ENCODE data around the gene IFT80. TPM values are rescaled to one million over a fixed set of nuclear protein-coding genes. Genes with fewer than 3 reads are reported as not detected.

The IFT80 gene
- total RNA-seq, 1 donor from 2014 or later, result 10.9 TPM

DNA sequence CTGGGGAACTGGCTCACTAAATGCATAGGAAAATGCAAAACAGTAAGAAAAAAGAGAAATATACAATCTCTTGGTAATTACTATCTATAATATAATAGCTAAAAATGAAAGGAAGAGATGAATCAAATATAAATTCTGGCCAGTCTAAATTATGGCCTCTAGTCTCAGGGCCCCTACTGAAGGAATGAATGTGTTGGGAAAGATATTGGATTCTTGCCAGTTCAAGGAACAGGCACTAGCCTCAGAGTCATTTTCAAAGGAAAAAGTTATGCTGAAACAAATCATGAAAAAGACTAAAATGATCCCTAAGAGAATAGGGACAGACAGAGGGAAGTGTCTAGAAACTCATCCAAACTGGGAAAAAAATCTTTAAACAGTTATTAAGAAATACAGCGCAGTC is 111.4 kb downstream of the IFT80 start:
- Histone ChIP-seq H3K4me1 (no peaks in the 10 kb centered on the region), H3K36me3 (peaks cover 6% of the 10 kb centered on the region), H3K9me3 (replicated peaks) (no peaks in the 10 kb centered on the region), H3K27me3 (ENCODE audit: low read depth) (no peaks in the 10 kb centered on the region), H3K4me3 (no peak overlapping the region), H3K27ac (replicated peaks) (no peak overlapping the region)
- TF ChIP-seq, protein P1, sequence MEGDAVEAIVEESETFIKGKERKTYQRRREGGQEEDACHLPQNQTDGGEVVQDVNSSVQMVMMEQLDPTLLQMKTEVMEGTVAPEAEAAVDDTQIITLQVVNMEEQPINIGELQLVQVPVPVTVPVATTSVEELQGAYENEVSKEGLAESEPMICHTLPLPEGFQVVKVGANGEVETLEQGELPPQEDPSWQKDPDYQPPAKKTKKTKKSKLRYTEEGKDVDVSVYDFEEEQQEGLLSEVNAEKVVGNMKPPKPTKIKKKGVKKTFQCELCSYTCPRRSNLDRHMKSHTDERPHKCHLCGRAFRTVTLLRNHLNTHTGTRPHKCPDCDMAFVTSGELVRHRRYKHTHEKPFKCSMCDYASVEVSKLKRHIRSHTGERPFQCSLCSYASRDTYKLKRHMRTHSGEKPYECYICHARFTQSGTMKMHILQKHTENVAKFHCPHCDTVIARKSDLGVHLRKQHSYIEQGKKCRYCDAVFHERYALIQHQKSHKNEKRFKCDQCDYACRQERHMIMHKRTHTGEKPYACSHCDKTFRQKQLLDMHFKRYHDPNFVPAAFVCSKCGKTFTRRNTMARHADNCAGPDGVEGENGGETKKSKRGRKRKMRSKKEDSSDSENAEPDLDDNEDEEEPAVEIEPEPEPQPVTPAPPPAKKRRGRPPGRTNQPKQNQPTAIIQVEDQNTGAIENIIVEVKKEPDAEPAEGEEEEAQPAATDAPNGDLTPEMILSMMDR (IDR thresholded peaks at IDR 0.05; ENCODE audit: borderline replicate concordance), result no peak
- no peak for DNase-seq
- intact Hi-C loops (cut with micrococcal nuclease), result no loop called here

- Histone ChIP-seq H3K27ac (replicated peaks) (no peak overlapping the region), H3K36me3 (peaks cover 13% of the 10 kb centered on the region), H3K4me3 (no peak overlapping the region), H3K9me3 (replicated peaks) (no peaks in the 10 kb centered on the region), H3K4me1 (no peaks in the 10 kb centered on the region), H3K27me3 (ENCODE audit: low read depth) (no peaks in the 10 kb centered on the region)
- TF ChIP-seq, protein P1 (IDR thresholded peaks at IDR 0.05; ENCODE audit: borderline replicate concordance), result no peak
- DNase-seq, result no peak
- intact Hi-C loops (cut with micrococcal nuclease), result no loop called here
These were observed 112.8 kb downstream of the IFT80 start for GRCh38 chr3:160286231-160286630.

DNA sequence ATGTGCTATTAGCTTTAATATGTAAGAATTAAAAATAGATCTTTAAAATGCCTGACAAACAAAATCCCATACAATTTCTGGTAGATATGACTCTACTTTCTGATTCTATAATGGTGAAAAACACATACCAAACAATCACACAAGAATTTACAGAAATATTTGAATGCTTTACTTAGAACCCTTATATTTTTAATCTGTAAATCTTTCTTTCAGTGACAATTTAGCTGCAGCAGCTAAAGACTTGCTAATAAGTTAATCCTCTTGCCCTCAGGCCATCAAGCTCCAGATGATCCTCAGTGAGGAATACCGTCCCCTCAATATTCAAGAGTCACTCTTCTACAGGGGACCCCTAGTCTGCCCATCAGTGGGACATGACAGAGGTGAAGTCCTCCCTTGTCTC is 118.2 kb downstream of the IFT80 start:
- intact Hi-C loops (cut with micrococcal nuclease), result no loop called here
- H3K4me3 ChIP-seq, result no peak overlapping the region
- H3K9me3 ChIP-seq (replicated peaks), result no peaks in the 10 kb centered on the region
- no peak for DNase-seq
- TF ChIP-seq, protein P1 (IDR thresholded peaks at IDR 0.05; ENCODE audit: borderline replicate concordance), result no peak
- no peak overlapping the region for H3K27ac ChIP-seq (replicated peaks)
- no peaks in the 10 kb centered on the region for H3K4me1 ChIP-seq
- H3K36me3 ChIP-seq, result peaks cover 33% of the 10 kb centered on the region
- H3K27me3 ChIP-seq (ENCODE audit: low read depth), result no peaks in the 10 kb centered on the region

- no peak overlapping the region for H3K4me3 ChIP-seq
- no peaks in the 10 kb centered on the region for H3K27me3 ChIP-seq (ENCODE audit: low read depth)
- no peaks in the 10 kb centered on the region for H3K4me1 ChIP-seq
- no peak overlapping the region for H3K27ac ChIP-seq (replicated peaks)
- TF ChIP-seq, protein P1 (IDR thresholded peaks at IDR 0.05; ENCODE audit: borderline replicate concordance), result no peak
- H3K36me3 ChIP-seq, result peaks cover 36% of the 10 kb centered on the region
- H3K9me3 ChIP-seq (replicated peaks), result no peaks in the 10 kb centered on the region
- DNase-seq, result no peak
- intact Hi-C loops (cut with micrococcal nuclease), result no loop called here
These were observed 119.4 kb downstream of the IFT80 start for GRCh38 chr3:160279657-160280056.

- H3K9me3 ChIP-seq (replicated peaks), result no peaks in the 10 kb centered on the region
- H3K36me3 ChIP-seq, result peaks cover 47% of the 10 kb centered on the region
- no peaks in the 10 kb centered on the region for H3K27me3 ChIP-seq (ENCODE audit: low read depth)
- intact Hi-C loops (cut with micrococcal nuclease), result no loop called here
- TF ChIP-seq, protein P1 (IDR thresholded peaks at IDR 0.05; ENCODE audit: borderline replicate concordance), result no peak
- DNase-seq, result no peak
- no peaks in the 10 kb centered on the region for H3K4me1 ChIP-seq
- H3K4me3 ChIP-seq, result no peak overlapping the region
- H3K27ac ChIP-seq (replicated peaks), result no peak overlapping the region
These were observed 120.8 kb downstream of the IFT80 start for GRCh38 chr3:160278210-160278609.

GRCh38 chr3:160265088-160265487 is 133.9 kb downstream of the IFT80 start:
- no peak overlapping the region for H3K27ac ChIP-seq (replicated peaks)
- DNase-seq, result no peak
- H3K4me1 ChIP-seq, result no peaks in the 10 kb centered on the region
- no peaks in the 10 kb centered on the region for H3K9me3 ChIP-seq (replicated peaks)
- no peaks in the 10 kb centered on the region for H3K27me3 ChIP-seq (ENCODE audit: low read depth)
- intact Hi-C loops (cut with micrococcal nuclease), result no loop called here
- TF ChIP-seq, protein P1 (IDR thresholded peaks at IDR 0.05; ENCODE audit: borderline replicate concordance), result no peak
- H3K36me3 ChIP-seq, result peaks cover 9% of the 10 kb centered on the region
- H3K4me3 ChIP-seq, result no peak overlapping the region

All from left ventricle myocardium inferior (tissue), 1 donor.